GM12891 (cell line): ENCODE measurements around the gene SLIRP.

Source experiments
- POLR2A ChIP-seq: IDR thresholded peaks from 2 replicates; pipeline ENCODE4 v1.6.1; 2011; ENCODE audit warnings: low read depth, low read length, control low read depth
- TAF1 ChIP-seq: IDR thresholded peaks from 2 replicates; pipeline ENCODE4 v1.6.1; 2011; ENCODE audit warnings: low read depth, low read length, control low read depth

GRCh38 chr14:77691259-77691658 is 16.6 kb upstream of the SLIRP start:
- no peak for TF ChIP-seq POLR2A
- TF ChIP-seq TAF1 = no peak
